HG02623 (cell line): ENCODE measurements around the gene OPCML.

ENCODE experiments used
- ATAC-seq: cut with Tn5 transposase; IDR thresholded peaks from one replicate; pipeline ENCODE4 v1.9.1; 2021; ENCODE audit warnings: moderate library complexity; ENCODE audit not compliant: unreplicated experiment

Gene OPCML

GRCh38 chr11:132650969-132651720, 881.2 kb downstream of the OPCML start:
- no peak for ATAC-seq

DNA sequence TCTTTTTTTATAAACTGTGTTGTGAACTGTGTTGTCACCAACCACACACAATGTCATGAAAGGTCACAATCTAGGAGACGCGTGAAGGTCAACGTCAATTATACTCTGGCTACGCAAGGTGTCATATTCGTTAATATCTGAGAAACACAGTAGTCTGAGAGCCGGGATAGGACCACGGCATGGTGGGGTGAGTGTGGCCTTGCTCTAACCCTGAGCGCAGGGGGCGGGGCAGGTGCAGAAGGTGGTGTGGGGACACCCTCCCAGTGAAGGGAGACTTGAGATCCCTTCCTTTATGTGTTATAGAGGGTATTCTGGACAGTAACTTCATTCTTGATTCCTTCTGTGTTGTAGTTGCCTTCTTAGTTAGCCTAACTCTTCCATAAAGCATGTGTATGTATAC, 883.0 kb downstream of the OPCML start:
- no peak for ATAC-seq

- ATAC-seq = no peak
These were observed 883.5 kb downstream of the OPCML start for GRCh38 chr11:132648851-132649250.

DNA sequence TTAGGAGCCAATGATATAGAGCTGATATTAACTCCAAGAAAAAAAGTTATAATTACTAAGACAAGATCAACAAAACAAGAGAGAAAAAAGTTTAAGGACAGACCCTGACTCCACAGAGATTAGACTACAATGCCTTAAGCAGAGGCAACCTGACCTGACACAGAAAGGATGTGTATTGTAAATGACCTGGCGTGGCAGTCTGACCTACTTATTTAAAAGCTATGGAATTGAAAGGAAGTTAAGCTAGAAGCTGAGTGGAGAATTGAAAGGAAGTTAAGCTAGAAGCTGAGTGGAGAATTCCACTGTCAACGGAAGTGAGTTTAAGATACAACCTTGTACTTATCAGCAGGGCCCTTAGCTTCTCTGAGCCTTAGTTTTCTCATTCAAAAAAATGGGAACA, 885.4 kb downstream of the OPCML start:
- no peak for ATAC-seq

DNA sequence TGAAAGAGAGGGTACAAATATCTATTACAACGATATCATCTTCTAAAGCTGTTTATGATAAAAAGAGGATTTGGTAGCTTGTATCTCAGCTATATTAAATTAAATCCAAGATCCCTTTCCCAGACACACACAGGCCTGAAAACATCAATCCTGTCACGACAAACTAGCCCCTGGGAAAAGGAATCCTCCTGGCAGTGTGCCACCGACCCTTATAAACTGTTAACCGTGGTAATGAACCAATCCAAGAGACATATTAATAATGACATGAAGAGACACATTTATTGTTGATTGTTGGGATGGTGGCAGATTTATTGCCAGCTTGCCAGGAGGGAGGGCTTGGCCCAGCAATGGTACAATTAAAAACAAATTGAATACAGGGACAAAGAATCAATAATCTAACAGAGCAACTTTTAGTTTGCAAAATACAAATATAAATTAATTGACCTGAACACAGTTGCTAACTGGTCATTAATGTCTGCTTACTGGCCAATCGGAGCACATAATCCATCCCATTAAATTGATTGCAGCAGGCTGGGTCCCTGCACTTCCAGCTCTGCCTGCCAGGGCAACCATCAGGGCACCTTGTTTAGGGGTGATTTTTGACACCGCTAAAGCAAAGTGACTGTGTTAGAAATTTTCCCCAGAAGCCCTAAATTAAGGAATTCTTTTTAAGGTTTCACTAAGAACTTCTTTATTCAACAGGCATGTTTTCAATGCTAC, 887.6 kb downstream of the OPCML start:
- ATAC-seq = no peak

- no peak for ATAC-seq
These were observed 889.1 kb downstream of the OPCML start for GRCh38 chr11:132643239-132643638.

DNA sequence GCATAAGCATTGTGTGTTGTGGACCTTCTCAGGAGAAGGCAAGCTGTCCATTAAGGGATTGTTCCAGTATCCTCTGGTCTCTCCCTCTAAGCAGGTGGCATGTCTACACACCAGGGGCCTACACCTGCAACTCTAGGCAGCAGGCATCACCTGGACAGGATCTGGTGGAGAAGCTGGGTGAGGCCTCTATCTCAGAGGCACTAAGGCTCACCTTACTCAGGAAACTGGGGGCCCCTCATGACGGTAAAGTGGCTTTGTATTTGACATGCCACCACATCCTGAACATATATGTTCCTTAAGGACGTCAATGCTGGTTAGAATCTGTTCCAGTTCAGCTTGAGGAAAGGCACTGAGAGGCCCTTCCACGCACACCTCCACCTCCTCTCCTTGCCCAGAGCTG, 891.3 kb downstream of the OPCML start:
- ATAC-seq = no peak

GRCh38 chr11:132639986-132640385, 892.3 kb downstream of the OPCML start:
- no peak for ATAC-seq

- no peak for ATAC-seq
These were observed 892.9 kb downstream of the OPCML start for GRCh38 chr11:132639403-132639802.

DNA sequence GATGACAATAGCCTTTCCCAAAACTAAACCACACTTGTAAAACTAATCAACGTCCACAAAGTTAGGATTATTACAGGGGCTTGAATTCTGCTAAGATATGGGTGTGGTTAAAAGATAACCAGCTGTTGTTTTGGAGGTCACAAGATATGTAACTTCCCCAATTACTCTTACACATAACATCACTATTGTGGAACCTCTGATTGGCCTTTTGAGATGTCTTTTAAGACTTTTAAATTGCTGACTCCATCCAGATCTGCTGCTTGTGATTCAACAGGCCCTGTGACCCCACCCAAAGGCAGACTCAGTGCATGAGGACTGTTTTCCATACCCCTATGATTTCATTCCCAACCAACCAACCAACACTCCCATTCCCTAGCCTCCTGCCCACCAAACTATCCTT, 893.9 kb downstream of the OPCML start:
- ATAC-seq = no peak

DNA sequence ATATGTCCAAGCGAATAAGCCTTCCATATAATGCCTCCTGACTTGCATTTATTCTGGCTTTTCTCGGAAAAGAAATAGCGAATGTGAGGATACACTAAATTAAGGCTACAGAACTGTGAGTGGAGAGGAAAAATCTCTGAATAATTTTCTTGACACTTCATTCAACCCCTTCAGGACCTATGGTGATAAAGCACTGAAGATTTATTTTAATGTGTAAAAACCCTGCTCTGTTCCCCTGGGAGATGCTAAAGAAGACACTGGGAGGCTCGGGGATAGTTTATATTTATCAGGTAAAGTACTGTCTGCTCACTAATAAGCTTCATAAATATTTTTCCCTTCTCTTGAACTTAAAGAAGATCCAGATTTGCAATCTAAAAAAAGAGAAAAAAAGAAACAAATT, 895.8 kb downstream of the OPCML start:
- ATAC-seq = no peak

DNA sequence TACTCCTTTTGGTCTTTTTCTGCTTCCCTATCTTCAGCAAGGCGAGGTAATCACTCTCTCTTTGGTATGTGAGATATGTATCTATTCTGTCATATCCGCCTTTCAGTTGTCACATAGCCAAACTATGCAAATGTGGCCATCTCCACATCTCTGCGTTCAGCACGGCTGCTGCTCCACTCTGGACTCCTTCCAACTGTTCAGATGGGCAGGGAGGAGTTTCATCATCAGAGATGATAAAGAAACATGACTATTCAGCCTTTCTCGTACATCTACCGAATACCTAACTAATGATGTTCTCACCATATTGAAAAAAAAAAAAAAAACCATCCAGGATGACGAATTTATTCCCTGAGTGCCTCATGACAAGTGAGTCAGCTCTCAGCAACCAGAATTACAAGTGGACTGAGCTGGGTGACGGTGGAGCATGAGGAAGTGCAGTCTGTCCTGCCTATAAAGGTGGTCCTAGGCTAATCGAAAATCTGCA, 899.6 kb downstream of the OPCML start:
- ATAC-seq = no peak

DNA sequence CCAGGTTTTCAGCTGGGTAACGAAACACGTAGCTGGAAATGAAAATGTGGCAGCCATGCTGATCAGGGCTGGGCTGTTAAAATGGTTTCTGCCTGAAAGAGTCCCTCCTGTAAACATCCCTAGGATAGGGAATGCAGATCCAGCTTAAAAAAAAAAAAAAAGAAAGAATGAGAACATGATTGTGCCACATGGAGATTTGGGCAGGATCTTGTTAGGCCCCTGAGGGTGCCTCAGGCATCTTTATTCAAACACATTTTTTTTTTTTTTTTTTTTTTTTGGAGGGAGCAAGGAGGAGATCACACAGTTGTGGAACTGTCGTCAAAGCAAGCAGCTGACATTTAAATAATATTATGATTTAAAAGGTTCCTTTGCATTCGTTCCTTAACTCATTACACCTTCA, 900.3 kb downstream of the OPCML start:
- no peak for ATAC-seq

- ATAC-seq = no peak
These were observed 904.3 kb downstream of the OPCML start for GRCh38 chr11:132627981-132628380.

DNA sequence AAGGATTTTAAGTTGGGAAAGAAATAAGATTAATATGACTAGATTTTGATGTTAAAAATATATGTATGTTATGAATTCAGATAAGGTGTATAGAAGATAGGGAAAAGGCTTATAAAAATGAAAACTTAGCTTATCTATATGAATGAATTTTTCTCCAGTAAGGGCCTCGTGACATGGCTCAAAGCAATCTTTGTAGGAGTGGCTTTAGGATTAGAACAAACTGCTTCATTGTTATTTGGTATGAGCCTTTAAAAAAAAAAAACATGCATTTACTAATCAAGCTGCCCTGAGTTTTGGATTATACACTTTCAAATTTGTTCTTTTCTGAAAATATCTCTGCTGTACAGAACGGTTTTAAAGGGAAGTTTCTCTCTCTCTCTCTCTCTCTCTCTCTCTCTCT, 905.9 kb downstream of the OPCML start:
- ATAC-seq = no peak

DNA sequence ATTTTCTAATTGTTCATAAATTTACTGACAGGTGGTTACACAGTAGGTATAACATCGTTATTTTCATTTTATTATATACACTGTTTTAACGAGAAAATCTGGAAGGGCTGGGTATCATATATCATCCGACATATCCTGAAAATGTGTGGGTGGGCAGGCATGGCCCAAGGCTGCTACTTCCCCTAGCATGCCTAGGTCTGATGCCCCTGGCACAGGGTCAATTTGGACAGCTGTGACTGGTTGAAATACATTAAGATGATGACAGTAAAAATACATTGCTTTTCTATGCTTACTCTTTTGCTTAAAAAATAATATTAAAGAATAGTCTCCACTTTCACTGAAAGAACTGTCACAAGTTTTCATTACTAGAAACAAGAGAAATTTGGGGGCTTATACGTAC, 908.8 kb downstream of the OPCML start:
- ATAC-seq = no peak

DNA sequence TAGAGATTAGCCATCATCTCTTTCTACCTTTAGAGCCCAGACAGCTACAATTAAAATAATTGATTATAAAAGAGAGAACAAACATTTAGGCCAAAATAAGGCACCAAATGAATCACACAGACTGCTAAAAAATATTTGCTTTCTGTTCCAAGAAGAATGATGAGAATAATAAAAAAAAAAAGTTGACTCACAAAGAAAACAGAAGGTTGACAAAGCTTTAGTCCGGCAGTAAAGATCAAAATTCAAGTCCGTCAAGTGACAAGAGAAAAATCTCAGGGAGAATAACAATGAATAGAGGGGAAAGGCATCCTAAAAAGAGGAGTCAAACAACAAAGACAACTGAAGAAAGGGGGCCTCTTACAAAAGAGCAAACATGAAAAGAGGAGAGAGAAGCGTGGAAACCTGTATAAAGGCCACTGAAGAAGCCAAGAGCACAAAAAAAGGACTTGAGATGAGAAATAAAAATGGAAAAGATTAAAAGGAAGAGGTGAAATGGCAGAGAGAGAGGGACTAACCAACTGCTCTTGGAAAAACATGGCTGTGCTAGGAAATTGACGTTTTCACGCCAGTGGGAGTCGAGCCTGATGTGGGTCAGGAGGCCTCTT, 910.2 kb downstream of the OPCML start:
- no peak for ATAC-seq

- no peak for ATAC-seq
These were observed 911.9 kb downstream of the OPCML start for GRCh38 chr11:132620423-132620822.

- no peak for ATAC-seq
These were observed 921.5 kb downstream of the OPCML start for GRCh38 chr11:132610791-132611190.

GRCh38 chr11:132610216-132610615, 922.1 kb downstream of the OPCML start:
- ATAC-seq = no peak

GRCh38 chr11:132607575-132607974, 924.7 kb downstream of the OPCML start:
- no peak for ATAC-seq
